ENCODE results near the gene FPGS.
A peak's percentile ranks its signal among the peaks of the same experiment; 100 is the strongest.
"Not testable (repeated sequence)": the region's sequence is repeated elsewhere in the genome, so short reads cannot be mapped to it uniquely, and the experiment has no call there.

FPGS gene

GRCh38 chr9:127802576-127803443, at the start of gene FPGS:
TSS of gene FPGS (plus strand) at chr9:127802882. CDS start at chr9:127802925, 43 bp downstream.
- H3K36me3 ChIP-seq (ENCODE audit: control insufficient read depth, insufficient read depth, low read length) = peaks cover 4% of the 10 kb centered on the region
- H3K4me3 ChIP-seq (ENCODE audit: low read depth, low read length) = peak within 1 kb of the TSS; percentile 95
- peak within 1 kb of the TSS; percentile 91 for H3K9ac ChIP-seq (ENCODE audit: low read depth, low read length)
- no peaks in the 10 kb centered on the region for H3K27me3 ChIP-seq (ENCODE audit: control insufficient read depth, insufficient read depth, low read length)
- H3K9me3 ChIP-seq (ENCODE audit: control insufficient read depth, insufficient read depth, low read length) = no peaks in the 10 kb centered on the region
- H3K4me1 ChIP-seq (ENCODE audit: control insufficient read depth, insufficient read depth, low read length) = peaks cover 4% of the 10 kb centered on the region

- peaks cover 5% of the 10 kb centered on the region for H3K4me1 ChIP-seq (ENCODE audit: control insufficient read depth, insufficient read depth, low read length)
- H3K27me3 ChIP-seq (ENCODE audit: control insufficient read depth, insufficient read depth, low read length) = peaks cover 33% of the 10 kb centered on the region
- no peaks in the 10 kb centered on the region for H3K9me3 ChIP-seq (ENCODE audit: control insufficient read depth, insufficient read depth, low read length)
- H3K4me3 ChIP-seq (ENCODE audit: low read depth, low read length) = no peak overlapping the region
- peaks cover 4% of the 10 kb centered on the region for H3K36me3 ChIP-seq (ENCODE audit: control insufficient read depth, insufficient read depth, low read length)
- H3K9ac ChIP-seq (ENCODE audit: low read depth, low read length) = no peak overlapping the region
Measured at GRCh38 chr9:127753148-127753547, 49.5 kb upstream of the FPGS start.

- Histone ChIP-seq H3K4me3 (ENCODE audit: low read depth, low read length) (peak overlapping the region; percentile 75), H3K27me3 (ENCODE audit: control insufficient read depth, insufficient read depth, low read length) (peaks cover 33% of the 10 kb centered on the region), H3K9me3 (ENCODE audit: control insufficient read depth, insufficient read depth, low read length) (no peaks in the 10 kb centered on the region), H3K4me1 (ENCODE audit: control insufficient read depth, insufficient read depth, low read length) (peaks cover 5% of the 10 kb centered on the region), H3K36me3 (ENCODE audit: control insufficient read depth, insufficient read depth, low read length) (peaks cover 4% of the 10 kb centered on the region), H3K9ac (ENCODE audit: low read depth, low read length) (no peak overlapping the region)
Measured at GRCh38 chr9:127753622-127754021, 49.1 kb upstream of the FPGS start.

GRCh38 chr9:127754099-127755060, 48.3 kb upstream of the FPGS start:
- peak overlapping the region; percentile 75 for H3K4me3 ChIP-seq (ENCODE audit: low read depth, low read length)
- peaks cover 33% of the 10 kb centered on the region for H3K27me3 ChIP-seq (ENCODE audit: control insufficient read depth, insufficient read depth, low read length)
- no peaks in the 10 kb centered on the region for H3K9me3 ChIP-seq (ENCODE audit: control insufficient read depth, insufficient read depth, low read length)
- H3K4me1 ChIP-seq (ENCODE audit: control insufficient read depth, insufficient read depth, low read length) = peaks cover 5% of the 10 kb centered on the region
- H3K36me3 ChIP-seq (ENCODE audit: control insufficient read depth, insufficient read depth, low read length) = peaks cover 1% of the 10 kb centered on the region
- H3K9ac ChIP-seq (ENCODE audit: low read depth, low read length) = no peak overlapping the region

GRCh38 chr9:127755061-127756060, 47.3 kb upstream of the FPGS start:
- peaks cover 33% of the 10 kb centered on the region for H3K27me3 ChIP-seq (ENCODE audit: control insufficient read depth, insufficient read depth, low read length)
- no peak overlapping the region for H3K9ac ChIP-seq (ENCODE audit: low read depth, low read length)
- H3K36me3 ChIP-seq (ENCODE audit: control insufficient read depth, insufficient read depth, low read length) = no peaks in the 10 kb centered on the region
- peak overlapping the region; percentile 75 for H3K4me3 ChIP-seq (ENCODE audit: low read depth, low read length)
- H3K4me1 ChIP-seq (ENCODE audit: control insufficient read depth, insufficient read depth, low read length) = peaks cover 5% of the 10 kb centered on the region
- no peaks in the 10 kb centered on the region for H3K9me3 ChIP-seq (ENCODE audit: control insufficient read depth, insufficient read depth, low read length)

GRCh38 chr9:127756233-127756632, 46.4 kb upstream of the FPGS start:
- no peaks in the 10 kb centered on the region for H3K9me3 ChIP-seq (ENCODE audit: control insufficient read depth, insufficient read depth, low read length)
- no peaks in the 10 kb centered on the region for H3K36me3 ChIP-seq (ENCODE audit: control insufficient read depth, insufficient read depth, low read length)
- H3K4me3 ChIP-seq (ENCODE audit: low read depth, low read length) = no peak overlapping the region
- H3K27me3 ChIP-seq (ENCODE audit: control insufficient read depth, insufficient read depth, low read length) = peaks cover 33% of the 10 kb centered on the region
- no peak overlapping the region for H3K9ac ChIP-seq (ENCODE audit: low read depth, low read length)
- H3K4me1 ChIP-seq (ENCODE audit: control insufficient read depth, insufficient read depth, low read length) = peaks cover 5% of the 10 kb centered on the region

- not testable (repeated sequence) for H3K36me3 ChIP-seq (ENCODE audit: control insufficient read depth, insufficient read depth, low read length); H3K4me3 ChIP-seq (ENCODE audit: low read depth, low read length); H3K4me1 ChIP-seq (ENCODE audit: control insufficient read depth, insufficient read depth, low read length); H3K9ac ChIP-seq (ENCODE audit: low read depth, low read length); H3K9me3 ChIP-seq (ENCODE audit: control insufficient read depth, insufficient read depth, low read length)
- H3K27me3 ChIP-seq (ENCODE audit: control insufficient read depth, insufficient read depth, low read length) = peaks cover 30% of the 10 kb centered on the region
Measured at GRCh38 chr9:127756776-127757175, 45.9 kb upstream of the FPGS start.

- H3K4me3 ChIP-seq (ENCODE audit: low read depth, low read length) = no peak overlapping the region
- H3K9me3 ChIP-seq (ENCODE audit: control insufficient read depth, insufficient read depth, low read length) = no peaks in the 10 kb centered on the region
- H3K4me1 ChIP-seq (ENCODE audit: control insufficient read depth, insufficient read depth, low read length) = peaks cover 8% of the 10 kb centered on the region
- H3K9ac ChIP-seq (ENCODE audit: low read depth, low read length) = no peak overlapping the region
- H3K36me3 ChIP-seq (ENCODE audit: control insufficient read depth, insufficient read depth, low read length) = no peaks in the 10 kb centered on the region
- peaks cover 11% of the 10 kb centered on the region for H3K27me3 ChIP-seq (ENCODE audit: control insufficient read depth, insufficient read depth, low read length)
Measured at GRCh38 chr9:127758843-127759242, 43.8 kb upstream of the FPGS start.

- Histone ChIP-seq H3K9me3 (ENCODE audit: control insufficient read depth, insufficient read depth, low read length) (no peaks in the 10 kb centered on the region), H3K27me3 (ENCODE audit: control insufficient read depth, insufficient read depth, low read length) (peaks cover 5% of the 10 kb centered on the region), H3K4me1 (ENCODE audit: control insufficient read depth, insufficient read depth, low read length) (peaks cover 5% of the 10 kb centered on the region), H3K9ac (ENCODE audit: low read depth, low read length) (no peak overlapping the region), H3K4me3 (ENCODE audit: low read depth, low read length) (no peak overlapping the region), H3K36me3 (ENCODE audit: control insufficient read depth, insufficient read depth, low read length) (no peaks in the 10 kb centered on the region)
Measured at GRCh38 chr9:127761061-127761460, 41.6 kb upstream of the FPGS start.

GRCh38 chr9:127761491-127761956, 41.2 kb upstream of the FPGS start:
- H3K4me1 ChIP-seq (ENCODE audit: control insufficient read depth, insufficient read depth, low read length) = peaks cover 5% of the 10 kb centered on the region

More at GRCh38 chr9:127761491-127761956, 41.2 kb upstream of the FPGS start:
- Histone ChIP-seq H3K9ac (ENCODE audit: low read depth, low read length) (no peak overlapping the region), H3K36me3 (ENCODE audit: control insufficient read depth, insufficient read depth, low read length) (no peaks in the 10 kb centered on the region), H3K4me3 (ENCODE audit: low read depth, low read length) (no peak overlapping the region), H3K9me3 (ENCODE audit: control insufficient read depth, insufficient read depth, low read length) (no peaks in the 10 kb centered on the region), H3K27me3 (ENCODE audit: control insufficient read depth, insufficient read depth, low read length) (peaks cover under 1% of the 10 kb centered on the region)

All from iPS-15b (cell line).